ENCODE measurements around the gene TMSB4X. TPM values are rescaled to one million over a fixed set of nuclear protein-coding genes. Genes with fewer than 3 reads are reported as not detected.
"Not testable (repeated sequence)": the region's sequence is repeated elsewhere in the genome, so short reads cannot be mapped to it uniquely, and the experiment has no call there.

TMSB4X gene
- total RNA-seq, 1 donor from 2014 or later: 2,306 TPM

DNA sequence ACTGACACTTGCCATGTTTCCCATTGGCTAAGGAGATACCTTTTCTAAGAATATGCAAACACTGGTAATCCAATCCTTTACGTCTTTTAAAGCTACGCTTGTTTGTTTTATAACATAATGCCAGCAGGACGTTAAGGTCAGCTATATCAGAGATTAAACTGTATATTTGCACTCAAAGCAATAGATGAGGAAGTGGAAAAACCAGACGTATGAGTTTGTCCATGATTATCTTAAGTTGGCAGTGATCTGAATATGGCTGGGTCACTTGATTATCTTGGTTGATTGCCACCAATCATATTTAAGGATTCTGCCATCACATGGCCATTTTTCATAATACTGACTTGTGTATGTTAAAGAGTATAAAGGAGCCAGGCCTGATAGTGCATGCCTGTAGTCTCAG lies 19.4 kb downstream of the TMSB4X start:
- no peak for DNase-seq (ENCODE audit: low read depth)

DNA sequence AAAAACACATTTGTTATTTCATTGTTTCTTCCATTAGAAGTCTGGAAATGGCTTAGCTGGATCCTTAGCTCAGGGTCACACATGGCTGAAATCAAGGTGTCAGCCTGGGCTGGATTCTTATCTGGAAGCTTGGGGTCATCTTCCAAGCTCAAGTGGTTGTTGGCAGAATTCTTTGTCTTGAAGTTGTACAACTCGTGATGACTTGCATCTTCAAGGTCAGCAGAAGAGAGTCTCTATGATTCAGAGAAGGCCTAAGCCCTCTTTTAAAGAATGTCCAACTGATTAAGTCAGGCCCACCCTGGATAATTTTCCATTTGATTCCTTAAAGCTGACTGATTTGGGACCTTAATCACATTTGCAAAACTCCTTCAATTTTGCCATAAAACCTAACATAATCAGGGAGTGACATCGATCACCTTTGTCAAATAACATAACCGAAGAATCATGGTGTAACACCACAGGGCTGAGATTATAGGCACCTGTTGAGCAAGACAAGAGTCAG lies 22.1 kb downstream of the TMSB4X start:
- DNase-seq (ENCODE audit: low read depth): no peak

GRCh38 chrX:12997906-12998687 lies 23.2 kb downstream of the TMSB4X start:
- no peak for DNase-seq (ENCODE audit: low read depth)

DNA sequence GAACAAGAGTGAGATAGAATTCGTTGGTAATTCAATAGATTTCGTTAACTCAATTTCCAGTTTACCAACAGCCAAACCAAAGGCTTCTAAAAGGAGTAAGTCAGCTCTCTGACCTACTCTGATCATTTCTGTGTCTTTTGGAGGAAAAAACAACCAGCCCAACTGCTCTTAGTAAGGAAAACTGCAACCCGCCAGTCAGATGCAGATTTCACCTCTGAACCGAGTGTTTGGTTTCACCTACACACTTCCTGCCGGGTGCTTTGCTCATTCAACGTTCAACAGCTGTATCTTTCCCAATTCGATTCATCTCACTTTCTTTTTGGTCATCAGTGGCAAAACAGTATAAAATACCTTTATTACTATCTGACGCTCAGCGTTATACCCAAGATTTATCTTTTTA lies 24.5 kb downstream of the TMSB4X start:
- DNase-seq (ENCODE audit: low read depth): no peak

GRCh38 chrX:13000301-13000811 lies 25.4 kb downstream of the TMSB4X start:
- no peak for DNase-seq (ENCODE audit: low read depth)

DNA sequence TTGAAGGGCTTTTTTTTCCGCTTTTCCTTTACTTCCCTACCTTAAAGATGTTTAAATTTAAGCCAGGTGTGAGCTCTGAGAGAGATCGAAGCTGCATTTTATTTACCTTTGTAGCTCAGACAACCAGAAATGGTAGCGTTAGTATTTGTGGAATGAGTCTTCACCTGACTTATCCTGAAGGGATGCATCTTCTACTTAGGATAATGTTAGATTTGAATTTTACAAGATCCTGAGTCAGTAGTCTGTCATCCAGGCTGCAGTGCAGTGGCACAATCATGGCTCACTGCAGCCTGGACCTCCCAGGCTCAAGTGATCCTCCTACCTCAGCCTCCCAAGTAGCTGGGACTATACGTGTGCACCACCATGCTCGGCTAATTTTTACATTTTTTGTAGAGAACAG lies 26.2 kb downstream of the TMSB4X start:
- DNase-seq (ENCODE audit: low read depth): no peak

- DNase-seq (ENCODE audit: low read depth): no peak
These were observed 27.2 kb downstream of the TMSB4X start for GRCh38 chrX:13001961-13002671.

DNA sequence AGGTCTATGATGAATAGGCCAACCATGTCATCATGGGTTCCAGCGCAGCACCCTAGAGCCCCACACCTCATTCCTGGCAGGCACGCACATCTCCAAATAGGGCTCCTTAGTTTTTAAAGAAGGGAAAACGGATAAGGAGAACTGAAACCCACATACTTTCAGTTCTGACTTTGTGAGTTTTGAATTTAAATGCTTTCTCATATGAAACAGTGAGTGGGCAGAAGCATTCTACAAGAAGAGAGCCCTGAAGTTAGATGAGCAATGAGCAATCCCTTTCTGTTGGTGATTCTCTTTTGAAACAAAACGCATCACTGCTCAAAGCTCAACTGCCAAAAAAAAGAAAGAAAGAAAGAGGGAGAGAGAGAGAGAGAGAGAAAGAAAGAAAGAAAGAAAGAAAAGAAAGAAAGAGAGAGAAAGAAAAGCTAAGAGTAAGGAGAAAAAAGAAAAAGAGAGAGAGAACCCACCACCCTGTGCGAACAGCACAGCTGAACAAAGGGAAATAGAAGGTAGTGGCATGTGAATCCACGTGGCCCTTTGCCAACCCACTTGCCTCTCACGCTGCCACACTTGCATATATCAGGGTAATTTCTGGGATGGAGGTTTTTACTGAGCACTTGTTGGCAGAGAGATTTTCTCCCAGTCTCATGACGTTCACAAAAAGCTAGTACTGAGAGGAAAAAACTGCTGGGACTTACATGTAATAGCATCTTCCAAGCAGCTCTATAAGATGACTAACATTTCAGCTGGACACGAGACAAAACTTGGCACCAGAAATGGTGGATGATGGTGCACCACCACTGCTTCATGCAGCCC lies 31.0 kb downstream of the TMSB4X start:
- DNase-seq (ENCODE audit: low read depth): peak; percentile 48

GRCh38 chrX:13007519-13008188 lies 32.7 kb downstream of the TMSB4X start:
- peak; percentile 33 for DNase-seq (ENCODE audit: low read depth)

DNA sequence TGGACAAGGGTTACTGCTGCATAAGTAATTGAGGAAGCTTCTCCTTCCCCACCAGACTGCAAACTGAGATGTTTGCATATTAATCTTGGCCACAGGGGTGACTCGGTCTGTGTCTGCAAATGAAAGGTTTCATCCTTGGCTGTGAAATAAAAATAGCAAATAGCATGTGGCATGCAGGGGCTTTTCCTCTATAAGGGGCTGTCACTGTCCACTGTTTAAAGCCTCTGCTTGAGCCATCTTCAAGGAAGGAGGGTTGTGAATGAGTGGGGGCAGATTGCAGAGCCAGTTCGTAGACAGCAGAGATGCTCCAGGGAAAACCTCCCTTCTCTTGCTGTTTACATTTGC lies 33.3 kb downstream of the TMSB4X start:
- DNase-seq (ENCODE audit: low read depth): peak; percentile 10

DNA sequence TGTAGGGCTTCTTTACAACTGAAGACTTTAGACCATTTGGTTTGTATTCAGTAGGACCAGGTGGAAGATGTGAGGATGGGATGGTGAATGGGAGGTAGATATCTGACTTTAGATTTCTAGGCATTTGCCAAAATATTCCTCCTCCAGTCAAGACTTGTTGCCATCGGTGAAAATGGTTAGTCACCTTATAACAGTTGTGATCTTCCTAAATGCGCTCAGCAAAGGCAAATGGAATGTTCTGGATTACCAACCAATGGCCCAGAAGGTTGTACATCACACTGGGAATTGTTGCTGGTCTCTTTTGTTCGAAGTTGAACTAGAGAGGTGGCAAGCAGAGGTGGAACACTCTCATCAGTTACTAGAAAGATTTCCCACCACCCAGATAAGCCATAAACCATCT lies 33.9 kb downstream of the TMSB4X start:
- DNase-seq (ENCODE audit: low read depth): no peak

DNA sequence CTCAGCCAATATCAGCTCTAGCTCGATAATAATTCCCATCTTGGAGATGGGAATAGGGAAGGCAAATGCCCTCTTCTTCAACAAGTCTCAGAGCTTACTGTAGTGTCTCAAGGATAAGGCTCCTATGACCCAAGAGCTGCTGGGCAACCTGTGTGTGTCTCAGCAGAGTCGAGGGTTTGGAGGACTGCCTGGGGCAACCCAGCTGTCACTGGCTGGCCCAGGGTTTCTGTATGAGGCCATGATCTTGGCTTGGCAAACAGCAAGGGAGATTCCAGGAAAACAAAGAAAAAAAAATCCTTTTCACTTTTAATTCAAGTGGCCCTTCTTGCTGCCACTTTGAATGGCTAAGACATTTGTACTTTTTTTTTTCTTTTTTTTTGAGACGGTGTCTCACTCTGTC lies 34.4 kb downstream of the TMSB4X start:
- peak; percentile 67 for DNase-seq (ENCODE audit: low read depth)

- no peak for DNase-seq (ENCODE audit: low read depth)
These were observed 34.9 kb downstream of the TMSB4X start for GRCh38 chrX:13009844-13010243.

GRCh38 chrX:13010546-13010945 lies 35.6 kb downstream of the TMSB4X start:
- DNase-seq (ENCODE audit: low read depth): no peak

DNA sequence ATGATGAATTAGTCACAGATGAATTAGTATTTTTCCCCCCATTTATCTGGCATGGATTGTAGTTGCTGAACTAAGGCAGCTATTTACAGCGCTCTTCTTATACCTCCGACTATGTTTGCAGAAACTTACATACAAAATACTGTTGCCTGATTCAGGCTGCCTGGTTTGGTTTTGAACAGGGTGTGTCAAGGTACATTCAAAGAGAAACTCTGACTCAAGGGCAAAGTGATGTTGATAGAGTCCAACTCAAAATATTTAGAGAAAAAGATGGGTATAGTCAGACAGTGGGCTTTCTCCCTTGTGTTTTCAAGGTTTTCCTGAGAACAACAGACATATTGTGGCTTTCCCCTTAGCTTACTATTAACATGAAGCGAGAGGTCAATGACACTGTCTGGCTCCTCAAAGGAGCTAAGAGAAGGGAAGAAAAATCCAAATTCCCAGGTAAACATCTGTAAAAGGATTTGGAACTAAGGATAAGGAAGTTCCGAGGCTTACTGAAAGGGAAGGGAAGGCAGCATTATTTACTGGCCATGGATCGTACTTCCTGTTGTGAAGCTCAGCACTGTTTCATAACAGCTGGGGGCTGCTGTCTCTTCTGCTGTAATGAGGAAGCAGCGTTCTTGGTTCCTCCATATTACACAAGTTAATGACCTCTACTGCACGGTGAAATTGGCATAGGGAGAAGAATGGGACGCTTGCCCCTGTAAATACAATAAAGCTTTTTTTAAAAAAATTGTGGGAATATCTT lies 38.6 kb downstream of the TMSB4X start:
- DNase-seq (ENCODE audit: low read depth): no peak

GRCh38 chrX:13014111-13015096 lies 39.5 kb downstream of the TMSB4X start:
- DNase-seq (ENCODE audit: low read depth): no peak

- DNase-seq (ENCODE audit: low read depth): no peak
These were observed 40.8 kb downstream of the TMSB4X start for GRCh38 chrX:13015536-13016236.

DNA sequence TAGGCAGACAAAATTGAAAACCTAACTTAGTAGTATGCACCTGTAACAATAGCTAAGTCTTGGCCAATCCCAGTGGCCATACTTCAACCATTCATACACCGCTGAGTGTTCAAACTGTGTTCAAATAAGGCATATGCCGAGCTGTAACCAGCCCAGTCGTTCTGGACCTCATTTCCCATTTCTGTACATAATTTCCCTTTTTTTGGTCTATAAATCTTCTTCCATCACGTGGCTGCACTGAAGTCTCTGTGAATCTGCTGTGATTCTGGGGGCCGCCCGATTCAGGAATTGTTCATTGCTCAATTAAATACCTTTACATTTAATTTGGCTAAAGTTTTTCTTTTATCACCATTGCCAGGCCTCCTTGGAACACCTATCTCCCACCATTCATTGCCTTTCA lies 41.8 kb downstream of the TMSB4X start:
- DNase-seq (ENCODE audit: low read depth): not testable (repeated sequence)
